HepG2 (cell line): ENCODE results near the gene FOXK2. TPM values are rescaled to one million over a fixed set of nuclear protein-coding genes. Genes with fewer than 3 reads are reported as not detected.

Experiments
- CBX1 ChIP-seq: IDR thresholded peaks from one replicate; pipeline ENCODE4 v1.6.1; 2016; ENCODE audit warnings: antibody characterized with exemption, low read depth
- CC2D1A ChIP-seq: sonication (generic); formaldehyde crosslinking; IDR thresholded peaks from 2 replicates; pipeline ENCODE4 v1.8.1; 2023; ENCODE audit warnings: mild to moderate bottlenecking, missing genetic modification reagents
- CHD4 ChIP-seq: fragments of 200-600 bp; sonication (generic); IDR thresholded peaks from 2 replicates; pipeline ENCODE4 v1.7.0; 2017; ENCODE audit warnings: mild to moderate bottlenecking, low read length, borderline replicate concordance
- FOXP1 ChIP-seq, 2 experiments: fragments of 450-650 bp in 1 of 2; IDR thresholded peaks; 2 replicates each; pipeline ENCODE4 v1.6.1; 2017 to 2018; ENCODE audit warnings: antibody characterized with exemption in 1 of 2
- GTF2F1 ChIP-seq: fragments of 150-350 bp; IDR thresholded peaks from 2 replicates; pipeline ENCODE4 v1.6.1; 2014; ENCODE audit warnings: low read length
- HDAC6 ChIP-seq: fragments of 200-600 bp; sonication (generic); IDR thresholded peaks from 2 replicates; pipeline ENCODE4 v1.7.0; 2017; ENCODE audit warnings: mild to moderate bottlenecking, antibody characterized with exemption, low read length, low read depth
- HNRNPK ChIP-seq: fragments of 200-400 bp; formaldehyde crosslinking; IDR thresholded peaks from 2 replicates; pipeline ENCODE4 v1.6.1; 2018; ENCODE audit warnings: low read length, low read depth, moderate library complexity, mild to moderate bottlenecking; ENCODE audit not compliant: poor library complexity, severe bottlenecking
- HOXD1 ChIP-seq: sonication (generic); formaldehyde crosslinking; IDR thresholded peaks from 2 replicates; pipeline ENCODE4 v1.5.0; 2020; ENCODE audit warnings: missing genetic modification reagents
- MXD3 ChIP-seq: IDR thresholded peaks from 2 replicates; pipeline ENCODE4 v1.6.1; 2016; ENCODE audit warnings: mild to moderate bottlenecking, missing biosample characterization, missing genetic modification reagents
- RAD21 ChIP-seq: fragments of 450-650 bp; formaldehyde crosslinking; IDR thresholded peaks from 2 replicates; pipeline ENCODE4 v1.5.0; 2020; ENCODE audit warnings: mild to moderate bottlenecking
- ZBTB4 ChIP-seq: sonication (generic); formaldehyde crosslinking; IDR thresholded peaks from 2 replicates; pipeline ENCODE4 v1.4.0; 2020; ENCODE audit warnings: missing genetic modification reagents, mild to moderate bottlenecking, borderline replicate concordance
- ZFX ChIP-seq: sonication (generic); formaldehyde crosslinking; IDR thresholded peaks from 2 replicates; pipeline ENCODE4 v1.4.0; 2020; ENCODE audit warnings: mild to moderate bottlenecking, low read depth, missing genetic modification reagents, moderate library complexity
- ZNF281 ChIP-seq: sonication (generic); formaldehyde crosslinking; IDR thresholded peaks from 2 replicates; pipeline ENCODE4 v1.4.0; 2020; ENCODE audit warnings: missing genetic modification reagents, borderline replicate concordance
- ZNF607 ChIP-seq: sonication (generic); formaldehyde crosslinking; IDR thresholded peaks from 2 replicates; pipeline ENCODE4 v1.5.1; 2020; ENCODE audit warnings: missing genetic modification reagents, mild to moderate bottlenecking, borderline replicate concordance
- ZNF773 ChIP-seq: sonication (generic); formaldehyde crosslinking; IDR thresholded peaks from 2 replicates; pipeline ENCODE4 v1.4.0; 2020; ENCODE audit warnings: missing genetic modification reagents, borderline replicate concordance
- ZNF782 ChIP-seq: sonication (generic); formaldehyde crosslinking; IDR thresholded peaks from 2 replicates; pipeline ENCODE4 v1.4.0; 2020; ENCODE audit warnings: missing genetic modification reagents, mild to moderate bottlenecking, borderline replicate concordance
- ZNF790 ChIP-seq: sonication (generic); formaldehyde crosslinking; IDR thresholded peaks from 2 replicates; pipeline ENCODE4 v1.8.0; 2022; ENCODE audit warnings: missing genetic modification reagents, mild to moderate bottlenecking, borderline replicate concordance
- ZSCAN20 ChIP-seq: sonication (generic); formaldehyde crosslinking; IDR thresholded peaks from 2 replicates; pipeline ENCODE4 v1.4.0; 2020; ENCODE audit warnings: missing genetic modification reagents, mild to moderate bottlenecking, borderline replicate concordance
- polyA plus RNA-seq, 8 experiments: library from polyadenylated mRNA; depleted of rRNA in 3 of 8; stranded (reverse) in 7 of 8; unstranded in 1 of 8; fragments of >200 nt; fragmentation: Illumina TruSeq in 4 of 8; extraction: Trizol in 4 of 8; gene quantifications; 2 replicates each; pipeline versions ENCODE4 v1.2.1 to v1.2.3, GENCODE V29; 2011 to 2016; ENCODE audit warnings: low read depth in 4 of 8, missing spikeins in 1 of 8, mixed read lengths in 1 of 8; ENCODE audit not compliant: insufficient read depth in 1 of 8
- total RNA-seq, 5 experiments: library from RNA; depleted of rRNA; stranded (reverse); fragments of >200 nt; fragmentation: Illumina TruSeq; extraction: Trizol; gene quantifications; 2 replicates each; pipeline ENCODE4 v1.2.3, GENCODE V29; 2016; ENCODE audit warnings: low read depth in 1 of 5
- TF ChIP-seq, protein P1 (sequence below): sonication (generic); formaldehyde crosslinking; IDR thresholded peaks from 2 replicates; pipeline ENCODE4 v1.5.0; 2020; ENCODE audit warnings: mild to moderate bottlenecking, missing genetic modification reagents

FOXK2 gene
- total and polyA plus RNA-seq, 2 of the 13 experiments (the other 11 are each of a cell fraction or from before 2014, with no cell fraction given), result 67.1 to 67.2 TPM

DNA sequence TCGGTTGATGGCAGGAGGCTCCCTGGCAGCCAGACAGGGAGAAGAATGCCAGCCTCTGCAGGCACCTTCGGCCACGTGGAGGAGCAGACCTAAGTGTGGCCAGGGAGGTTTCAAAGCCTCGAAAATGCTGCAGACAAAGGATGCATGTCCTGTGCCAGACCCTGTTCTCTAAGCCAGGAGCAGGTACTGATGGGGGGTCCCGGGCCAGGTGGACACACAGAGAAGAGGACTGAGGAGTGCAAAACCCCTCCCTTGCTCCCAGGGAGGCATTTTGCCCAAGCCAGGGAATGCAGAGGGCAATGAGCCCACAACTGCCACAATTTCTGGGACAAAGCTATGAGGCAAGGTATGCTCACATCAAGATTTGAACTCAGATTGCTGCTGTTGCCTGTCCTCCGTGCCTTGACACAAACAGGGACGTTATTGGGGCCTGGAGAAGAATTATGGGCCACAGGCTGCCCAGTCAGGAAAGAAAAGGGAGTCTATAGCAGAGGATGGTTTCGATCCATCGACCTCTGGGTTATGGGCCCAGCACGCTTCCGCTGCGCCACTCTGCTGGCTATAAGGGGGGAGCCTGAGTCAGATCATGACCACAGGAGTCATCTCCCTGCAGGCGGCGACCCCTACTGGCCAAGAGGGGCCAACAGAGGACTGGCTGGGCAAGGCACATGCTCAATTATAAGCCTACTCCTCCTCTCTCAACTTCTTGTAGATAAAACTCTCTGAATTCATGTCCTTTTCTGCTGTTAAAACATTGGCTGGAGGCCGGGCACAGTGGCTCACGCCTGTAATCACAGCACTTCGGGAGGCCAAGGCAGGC, 25.1 kb upstream of the FOXK2 start (continued):
- TF ChIP-seq ZNF607 (no peak), CHD4 (peak; percentile 97), GTF2F1 (no peak), CBX1 (peak; percentile 97), FOXP1 (IDR thresholded peaks at IDR 0.05) (no peak), FOXP1 (CRISPR knock-in tag; IDR thresholded peaks at IDR 0.05) (no peak; the same call in 1 of the 2 replicates), RAD21 (peak; percentile 82), HOXD1 (CRISPR knock-in tag) (0 out of 2 replicates have a peak, but pooled peaks have one; percentile 37), ZSCAN20 (no peak; the same call in 1 of the 2 replicates), ZBTB4 (CRISPR knock-in tag) (peak; percentile 97), ZFX (CRISPR knock-in tag) (peak; percentile 91), ZNF281 (CRISPR knock-in tag) (peak; percentile 58; the same call in 1 of the 2 replicates), ZNF773 (no peak), HNRNPK (no peak), MXD3 (CRISPR knock-in tag) (0 out of 2 replicates have a peak, but pooled peaks have one; percentile 55), ZNF790 (CRISPR knock-in tag) (no peak), CC2D1A (CRISPR knock-in tag) (0 out of 2 replicates have a peak, but pooled peaks have one; percentile 2), ZNF782 (CRISPR knock-in tag) (peak; percentile 47; the same call in 1 of the 2 replicates), HDAC6 (no peak)
- TF ChIP-seq, protein P1, sequence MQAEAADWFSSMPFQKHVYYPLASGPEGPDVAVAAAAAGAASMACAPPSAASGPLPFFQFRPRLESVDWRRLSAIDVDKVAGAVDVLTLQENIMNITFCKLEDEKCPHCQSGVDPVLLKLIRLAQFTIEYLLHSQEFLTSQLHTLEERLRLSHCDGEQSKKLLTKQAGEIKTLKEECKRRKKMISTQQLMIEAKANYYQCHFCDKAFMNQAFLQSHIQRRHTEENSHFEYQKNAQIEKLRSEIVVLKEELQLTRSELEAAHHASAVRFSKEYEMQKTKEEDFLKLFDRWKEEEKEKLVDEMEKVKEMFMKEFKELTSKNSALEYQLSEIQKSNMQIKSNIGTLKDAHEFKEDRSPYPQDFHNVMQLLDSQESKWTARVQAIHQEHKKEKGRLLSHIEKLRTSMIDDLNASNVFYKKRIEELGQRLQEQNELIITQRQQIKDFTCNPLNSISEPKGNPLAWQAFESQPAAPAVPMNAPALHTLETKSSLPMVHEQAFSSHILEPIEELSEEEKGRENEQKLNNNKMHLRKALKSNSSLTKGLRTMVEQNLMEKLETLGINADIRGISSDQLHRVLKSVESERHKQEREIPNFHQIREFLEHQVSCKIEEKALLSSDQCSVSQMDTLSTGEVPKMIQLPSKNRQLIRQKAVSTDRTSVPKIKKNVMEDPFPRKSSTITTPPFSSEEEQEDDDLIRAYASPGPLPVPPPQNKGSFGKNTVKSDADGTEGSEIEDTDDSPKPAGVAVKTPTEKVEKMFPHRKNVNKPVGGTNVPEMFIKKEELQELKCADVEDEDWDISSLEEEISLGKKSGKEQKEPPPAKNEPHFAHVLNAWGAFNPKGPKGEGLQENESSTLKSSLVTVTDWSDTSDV (CRISPR knock-in tag), result peak; percentile 82; the same call in 1 of the 2 replicates
